Measurements from ENCODE around the gene URB1. TPM values are rescaled to one million over a fixed set of nuclear protein-coding genes. Genes with fewer than 3 reads are reported as not detected.

The URB1 gene
- total and polyA plus RNA-seq, 2 experiments from 2014 or later = 7.7 to 44.1 TPM

- peaks cover 3% of the 10 kb centered on the region; the same call in 1 of the 2 replicates for H4K20me1 ChIP-seq (replicated peaks; ENCODE audit: insufficient read depth)
- Mint-ChIP-seq H3K27me3 (ENCODE audit: insufficient read depth, low read depth, poor library complexity) (peaks cover 5% of the 10 kb centered on the region), H3K36me3 (ENCODE audit: low read depth) (peaks cover 83% of the 10 kb centered on the region), H3K27ac (no peak overlapping the region), H3K4me3 (no peak overlapping the region), H3K9me3 (no peaks in the 10 kb centered on the region), H3K4me1 (peaks cover 25% of the 10 kb centered on the region)
- H3K4me3 ChIP-seq = no peak overlapping the region
- no peaks in the 10 kb centered on the region; the same call in 1 of the 2 replicates for H3K79me2 ChIP-seq (replicated peaks; ENCODE audit: insufficient read depth)
- no peaks in the 10 kb centered on the region for H3K4me1 ChIP-seq (ENCODE audit: insufficient read depth)
- H3K36me3 ChIP-seq (ENCODE audit: insufficient read depth) = peaks cover 50% of the 10 kb centered on the region
- H3K27ac ChIP-seq (ENCODE audit: low read depth) = peak overlapping the region; percentile 15
- no peak for TF ChIP-seq ZNF331 (CRISPR knock-in tag; IDR thresholded peaks at IDR 0.05; ENCODE audit: low read depth)
- TF ChIP-seq JUNB (IDR thresholded peaks at IDR 0.05; ENCODE audit: unreplicated experiment) = no peak
- no peak for TF ChIP-seq CTCF (conservative IDR thresholded peaks at IDR 0.05; ENCODE audit: low read depth in 2 of 2)
- no peak for TF ChIP-seq ZNF462 (CRISPR knock-in tag; IDR thresholded peaks at IDR 0.05)
- TF ChIP-seq NANOG (IDR thresholded peaks at IDR 0.05; ENCODE audit: borderline replicate concordance) = no peak
- no peak for TF ChIP-seq POLR2AphosphoS5 (IDR thresholded peaks at IDR 0.05; ENCODE audit: low read depth)
- TF ChIP-seq ZNF114 (CRISPR knock-in tag; IDR thresholded peaks at IDR 0.05) = no peak
- TF ChIP-seq EZH2phosphoT487 (IDR thresholded peaks at IDR 0.05; ENCODE audit: unreplicated experiment) = no peak
- no peak for TF ChIP-seq CREB1 (CRISPR knock-in tag; IDR thresholded peaks at IDR 0.05; ENCODE audit: low read depth)
- no peak for TF ChIP-seq ETS1 (IDR thresholded peaks at IDR 0.05)
- no peak for TF ChIP-seq REST (IDR thresholded peaks at IDR 0.05; ENCODE audit: unreplicated experiment)
- no peak for TF ChIP-seq EZH2 (IDR thresholded peaks at IDR 0.05; ENCODE audit: low read depth, unreplicated experiment)
- no peak for TF ChIP-seq STAT1 (IDR thresholded peaks at IDR 0.05; ENCODE audit: unreplicated experiment)
- no peaks in the 10 kb centered on the region for H3K27me3 ChIP-seq (ENCODE audit: insufficient read depth)
- H3K9me2 ChIP-seq (ENCODE audit: insufficient read depth) = no peaks in the 10 kb centered on the region
- H3F3A ChIP-seq (replicated peaks; ENCODE audit: low read depth) = no peaks in the 10 kb centered on the region
- DNase-seq (ENCODE audit: low spot score) (no peak), ATAC-seq (peak; percentile 42)
- no peak overlapping the region for H2AFZ ChIP-seq
- H3K4me2 ChIP-seq = no peak overlapping the region
Observed at GRCh38 chr21:32331444-32332305, 61.1 kb downstream of the URB1 start.
